Measurements from ENCODE around the gene SLC9C1.
A peak's percentile ranks its signal among the peaks of the same experiment; 100 is the strongest.

Gene SLC9C1

GRCh38 chr3:112335434-112335781 is 41.4 kb upstream of the SLC9C1 start:
- H3K9me3 ChIP-seq (ENCODE audit: insufficient read depth, low read depth, low read length) = no peaks in the 10 kb centered on the region
- H4K20me1 ChIP-seq (ENCODE audit: insufficient read depth, low read length, poor library complexity, severe bottlenecking) = no peaks in the 10 kb centered on the region
- H3K4me1 ChIP-seq (ENCODE audit: insufficient read depth, low read length, poor library complexity, severe bottlenecking) = peaks cover 57% of the 10 kb centered on the region
- TF ChIP-seq, protein P1, sequence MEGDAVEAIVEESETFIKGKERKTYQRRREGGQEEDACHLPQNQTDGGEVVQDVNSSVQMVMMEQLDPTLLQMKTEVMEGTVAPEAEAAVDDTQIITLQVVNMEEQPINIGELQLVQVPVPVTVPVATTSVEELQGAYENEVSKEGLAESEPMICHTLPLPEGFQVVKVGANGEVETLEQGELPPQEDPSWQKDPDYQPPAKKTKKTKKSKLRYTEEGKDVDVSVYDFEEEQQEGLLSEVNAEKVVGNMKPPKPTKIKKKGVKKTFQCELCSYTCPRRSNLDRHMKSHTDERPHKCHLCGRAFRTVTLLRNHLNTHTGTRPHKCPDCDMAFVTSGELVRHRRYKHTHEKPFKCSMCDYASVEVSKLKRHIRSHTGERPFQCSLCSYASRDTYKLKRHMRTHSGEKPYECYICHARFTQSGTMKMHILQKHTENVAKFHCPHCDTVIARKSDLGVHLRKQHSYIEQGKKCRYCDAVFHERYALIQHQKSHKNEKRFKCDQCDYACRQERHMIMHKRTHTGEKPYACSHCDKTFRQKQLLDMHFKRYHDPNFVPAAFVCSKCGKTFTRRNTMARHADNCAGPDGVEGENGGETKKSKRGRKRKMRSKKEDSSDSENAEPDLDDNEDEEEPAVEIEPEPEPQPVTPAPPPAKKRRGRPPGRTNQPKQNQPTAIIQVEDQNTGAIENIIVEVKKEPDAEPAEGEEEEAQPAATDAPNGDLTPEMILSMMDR (conservative IDR thresholded peaks at IDR 0.05; ENCODE audit: low read length) = no peak
- TF ChIP-seq EZH2phosphoT487 (IDR thresholded peaks at IDR 0.05; ENCODE audit: borderline replicate concordance) = no peak
- H3K9me2 ChIP-seq (replicated peaks; ENCODE audit: low read depth, low read length) = no peaks in the 10 kb centered on the region
- H3K79me2 ChIP-seq (ENCODE audit: insufficient read depth, low read length) = peaks cover 69% of the 10 kb centered on the region
- H3K4me3 ChIP-seq (ENCODE audit: low read length, poor library complexity, severe bottlenecking) = peak overlapping the region; percentile 85
- H3K36me3 ChIP-seq (ENCODE audit: insufficient read depth, low read length) = no peaks in the 10 kb centered on the region
- H2AFZ ChIP-seq (ENCODE audit: low read length) = no peak overlapping the region
- no peaks in the 10 kb centered on the region for H3F3A ChIP-seq (ENCODE audit: low read depth)
- peak overlapping the region; percentile 18 for H3K9ac ChIP-seq (ENCODE audit: low read depth, low read length, poor library complexity, severe bottlenecking)
- peak overlapping the region; percentile 83 for H3K4me2 ChIP-seq (ENCODE audit: low read depth, low read length, poor library complexity, severe bottlenecking)
- no peaks in the 10 kb centered on the region for H3K27me3 ChIP-seq (ENCODE audit: insufficient read depth, low read length, poor library complexity, severe bottlenecking)

- Histone ChIP-seq H3K9me2 (replicated peaks; ENCODE audit: low read depth, low read length) (no peaks in the 10 kb centered on the region), H3K36me3 (ENCODE audit: insufficient read depth, low read length) (no peaks in the 10 kb centered on the region), H3K4me3 (ENCODE audit: low read length, poor library complexity, severe bottlenecking) (peak overlapping the region; percentile 85), H4K20me1 (ENCODE audit: insufficient read depth, low read length, poor library complexity, severe bottlenecking) (no peaks in the 10 kb centered on the region), H2AFZ (ENCODE audit: low read length) (no peak overlapping the region), H3K4me1 (ENCODE audit: insufficient read depth, low read length, poor library complexity, severe bottlenecking) (peaks cover 56% of the 10 kb centered on the region), H3F3A (ENCODE audit: low read depth) (no peaks in the 10 kb centered on the region), H3K27me3 (ENCODE audit: insufficient read depth, low read length, poor library complexity, severe bottlenecking) (no peaks in the 10 kb centered on the region), H3K79me2 (ENCODE audit: insufficient read depth, low read length) (peaks cover 69% of the 10 kb centered on the region), H3K9ac (ENCODE audit: low read depth, low read length, poor library complexity, severe bottlenecking) (peak overlapping the region; percentile 84), H3K9me3 (ENCODE audit: insufficient read depth, low read depth, low read length) (no peaks in the 10 kb centered on the region), H3K4me2 (ENCODE audit: low read depth, low read length, poor library complexity, severe bottlenecking) (peak overlapping the region; percentile 83)
- TF ChIP-seq EZH2phosphoT487 (IDR thresholded peaks at IDR 0.05; ENCODE audit: borderline replicate concordance) = no peak
- TF ChIP-seq, protein P1 (conservative IDR thresholded peaks at IDR 0.05; ENCODE audit: low read length) = no peak
These were observed 40.8 kb upstream of the SLC9C1 start for GRCh38 chr3:112334691-112335433.

GRCh38 chr3:112333381-112334317 is 39.6 kb upstream of the SLC9C1 start:
- H3K4me3 ChIP-seq (ENCODE audit: low read length, poor library complexity, severe bottlenecking) = peak overlapping the region; percentile 85
- H3F3A ChIP-seq (ENCODE audit: low read depth) = no peaks in the 10 kb centered on the region
- H3K36me3 ChIP-seq (ENCODE audit: insufficient read depth, low read length) = no peaks in the 10 kb centered on the region
- H3K4me1 ChIP-seq (ENCODE audit: insufficient read depth, low read length, poor library complexity, severe bottlenecking) = peaks cover 48% of the 10 kb centered on the region
- H3K4me2 ChIP-seq (ENCODE audit: low read depth, low read length, poor library complexity, severe bottlenecking) = peak overlapping the region; percentile 83
- TF ChIP-seq EZH2phosphoT487 (IDR thresholded peaks at IDR 0.05; ENCODE audit: borderline replicate concordance) = no peak
- TF ChIP-seq, protein P1 (conservative IDR thresholded peaks at IDR 0.05; ENCODE audit: low read length) = no peak
- no peaks in the 10 kb centered on the region for H3K9me2 ChIP-seq (replicated peaks; ENCODE audit: low read depth, low read length)
- H3K9ac ChIP-seq (ENCODE audit: low read depth, low read length, poor library complexity, severe bottlenecking) = peak overlapping the region; percentile 84
- H3K27me3 ChIP-seq (ENCODE audit: insufficient read depth, low read length, poor library complexity, severe bottlenecking) = no peaks in the 10 kb centered on the region
- H4K20me1 ChIP-seq (ENCODE audit: insufficient read depth, low read length, poor library complexity, severe bottlenecking) = no peaks in the 10 kb centered on the region
- H3K79me2 ChIP-seq (ENCODE audit: insufficient read depth, low read length) = peaks cover 57% of the 10 kb centered on the region
- no peaks in the 10 kb centered on the region for H3K9me3 ChIP-seq (ENCODE audit: insufficient read depth, low read depth, low read length)
- H2AFZ ChIP-seq (ENCODE audit: low read length) = peak overlapping the region; percentile 98
